Activated CD4-positive, alpha-beta T cell treated with anti-CD3 and anti-CD28 coated beads, Interleukin-2, amount 10 ng/mL, durations not matched to agents 7 days and 5 days (primary cell): ENCODE data around the gene GPR63. TPM values are rescaled to one million over a fixed set of nuclear protein-coding genes. Genes with fewer than 3 reads are reported as not detected.

ENCODE experiments used
- CTCF ChIA-PET: fragments of 350-600 bp; sonication (Branson Sonifier 250); formaldehyde crosslinking; loops from one replicate; lab custom pipeline; 2021; ENCODE audit warnings: antibody characterized with exemption; lab: Charles Lee
- POLR2A ChIA-PET: fragments of 350-600 bp; sonication (Branson Sonifier 250); formaldehyde crosslinking; loops from one replicate; lab custom pipeline; 2021; ENCODE audit warnings: antibody characterized with exemption; lab: Charles Lee
- DNase-seq: peaks from one replicate; pipeline ENCODE4 v3.0.0-alpha.2; 2020
- H3K27ac Mint-ChIP-seq: one replicate; pipeline ENCODE4 v1.8.0; 2021; ENCODE audit warnings: mild to moderate bottlenecking, moderate library complexity, mixed read lengths
- H3K27me3 Mint-ChIP-seq: one replicate; pipeline ENCODE4 v1.8.0; 2021; ENCODE audit warnings: mixed read lengths
- H3K36me3 Mint-ChIP-seq: one replicate; pipeline ENCODE4 v1.8.0; 2021; ENCODE audit warnings: low read depth, mixed read lengths
- H3K4me1 Mint-ChIP-seq: one replicate; pipeline ENCODE4 v1.8.0; 2021; ENCODE audit warnings: mixed read lengths
- H3K4me3 Mint-ChIP-seq: one replicate; pipeline ENCODE4 v1.8.0; 2021; ENCODE audit warnings: mild to moderate bottlenecking, moderate library complexity, mixed read lengths
- H3K9me3 Mint-ChIP-seq: one replicate; pipeline ENCODE4 v1.8.0; 2021; ENCODE audit warnings: mixed read lengths
- total RNA-seq, 2 experiments: library from RNA; stranded (reverse); gene quantifications; one replicate each; pipeline ENCODE4 v1.2.3, GENCODE V29; 2021

GPR63 gene
- total RNA-seq, 2 experiments from 2014 or later = 2.8 to 2.9 TPM

- CTCF ChIA-PET = interaction anchor here (0.6 kb wide), 1 partner anchor 29 kb away, joined by 6 read pairs; no protein-coding TSS in a partner anchor
- no peaks in the 10 kb centered on the region for H3K9me3 Mint-ChIP-seq
Measured at GRCh38 chr6:96777113-96777512, 60.2 kb downstream of the GPR63 start.

GRCh38 chr6:96775727-96776400 lies 61.4 kb downstream of the GPR63 start:
- Mint-ChIP-seq H3K4me3 (no peak overlapping the region), H3K4me1 (no peaks in the 10 kb centered on the region), H3K27me3 (peaks cover 20% of the 10 kb centered on the region), H3K27ac (no peak overlapping the region), H3K36me3 (no peaks in the 10 kb centered on the region), H3K9me3 (no peaks in the 10 kb centered on the region)
- no peak for DNase-seq
- ChIA-PET POLR2A (no interaction called here), CTCF (interaction anchor here (1.3 kb wide), 1 partner anchor 27 kb away, joined by 3 read pairs; no protein-coding TSS in a partner anchor)

More at GRCh38 chr6:96777113-96777512, 60.2 kb downstream of the GPR63 start:
- POLR2A ChIA-PET = no interaction called here
- Mint-ChIP-seq H3K4me3 (no peak overlapping the region), H3K4me1 (no peaks in the 10 kb centered on the region), H3K27ac (no peak overlapping the region), H3K36me3 (no peaks in the 10 kb centered on the region), H3K27me3 (peaks cover 20% of the 10 kb centered on the region)
- no peak for DNase-seq

- Mint-ChIP-seq H3K4me3 (no peak overlapping the region), H3K36me3 (no peaks in the 10 kb centered on the region), H3K27ac (no peak overlapping the region), H3K27me3 (peaks cover 12% of the 10 kb centered on the region), H3K9me3 (peaks cover 5% of the 10 kb centered on the region), H3K4me1 (no peaks in the 10 kb centered on the region)
- ChIA-PET POLR2A (no interaction called here), CTCF (no interaction called here)
- DNase-seq = no peak
Measured at GRCh38 chr6:96766769-96767168, 70.5 kb downstream of the GPR63 start.

- DNase-seq = no peak
- H3K27me3 Mint-ChIP-seq = peaks cover 11% of the 10 kb centered on the region
- H3K36me3 Mint-ChIP-seq = no peaks in the 10 kb centered on the region
- no peak overlapping the region for H3K4me3 Mint-ChIP-seq
- CTCF ChIA-PET = no interaction called here
- H3K27ac Mint-ChIP-seq = no peak overlapping the region
- H3K9me3 Mint-ChIP-seq = no peaks in the 10 kb centered on the region
- no peaks in the 10 kb centered on the region for H3K4me1 Mint-ChIP-seq
- POLR2A ChIA-PET = no interaction called here
Measured at GRCh38 chr6:96762599-96762998, 74.7 kb downstream of the GPR63 start.

- DNase-seq = no peak
- Mint-ChIP-seq H3K4me3 (no peak overlapping the region), H3K9me3 (no peaks in the 10 kb centered on the region), H3K27me3 (peaks cover 15% of the 10 kb centered on the region), H3K4me1 (no peaks in the 10 kb centered on the region), H3K36me3 (no peaks in the 10 kb centered on the region), H3K27ac (no peak overlapping the region)
- ChIA-PET POLR2A (no interaction called here), CTCF (no interaction called here)
Measured at GRCh38 chr6:96761794-96762193, 75.5 kb downstream of the GPR63 start.

- Mint-ChIP-seq H3K27ac (no peak overlapping the region), H3K4me3 (no peak overlapping the region), H3K27me3 (peaks cover 17% of the 10 kb centered on the region), H3K9me3 (no peaks in the 10 kb centered on the region), H3K4me1 (no peaks in the 10 kb centered on the region), H3K36me3 (no peaks in the 10 kb centered on the region)
- ChIA-PET POLR2A (no interaction called here), CTCF (no interaction called here)
- DNase-seq = no peak
Measured at GRCh38 chr6:96760153-96760687, 77.1 kb downstream of the GPR63 start.

GRCh38 chr6:96755096-96755495 lies 82.2 kb downstream of the GPR63 start:
- H3K4me1 Mint-ChIP-seq = no peaks in the 10 kb centered on the region
- no peak overlapping the region for H3K27ac Mint-ChIP-seq
- CTCF ChIA-PET = no interaction called here
- H3K9me3 Mint-ChIP-seq = no peaks in the 10 kb centered on the region
- no peaks in the 10 kb centered on the region for H3K36me3 Mint-ChIP-seq
- POLR2A ChIA-PET = no interaction called here
- peaks cover 28% of the 10 kb centered on the region for H3K27me3 Mint-ChIP-seq
- H3K4me3 Mint-ChIP-seq = no peak overlapping the region
- DNase-seq = no peak

- POLR2A ChIA-PET = no interaction called here
- Mint-ChIP-seq H3K27me3 (peaks cover 21% of the 10 kb centered on the region), H3K9me3 (no peaks in the 10 kb centered on the region), H3K4me1 (no peaks in the 10 kb centered on the region), H3K4me3 (no peak overlapping the region), H3K36me3 (no peaks in the 10 kb centered on the region), H3K27ac (no peak overlapping the region)
- DNase-seq = no peak
- CTCF ChIA-PET = interaction anchor here (0.9 kb wide), 1 partner anchor 16 kb away, joined by 4 read pairs; no protein-coding TSS in a partner anchor
Measured at GRCh38 chr6:96749891-96750290, 87.4 kb downstream of the GPR63 start.

Other genes with a start within 250 kb of the GPR63 start
- 10 to 100 TPM; 34.3 to 42.7 TPM for gene NDUFAF4, start 60.4 kb upstream of the GPR63 start, total RNA-seq
- 1 to 10 TPM in 1 of 2 experiments, under 1 TPM in 1; 0.97 to 1.6 TPM for gene KLHL32, start 87.3 kb upstream of the GPR63 start, total RNA-seq